Hepatocyte (in vitro differentiated cells): ENCODE measurements around the gene TRMT61A. TPM values are rescaled to one million over a fixed set of nuclear protein-coding genes. Genes with fewer than 3 reads are reported as not detected.

ENCODE experiments used
- DNase-seq: peaks from one replicate; pipeline ENCODE4 v3.0.0-alpha.2; 2016; ENCODE audit warnings: low spot score
- H2AFZ ChIP-seq: fragments of 200-600 bp; sonication (generic); 2 replicates; pipeline ENCODE4 v1.6.0; 2016; ENCODE audit warnings: antibody characterized with exemption, mild to moderate bottlenecking
- H3K27ac ChIP-seq: fragments of 200-600 bp; sonication (generic); 2 replicates; pipeline ENCODE4 v1.5.1; 2016; ENCODE audit warnings: mild to moderate bottlenecking
- H3K27me3 ChIP-seq: fragments of 200-600 bp; sonication (generic); 2 replicates; pipeline ENCODE4 v1.6.1; 2016
- H3K36me3 ChIP-seq: fragments of 200-600 bp; sonication (generic); replicated peaks from 2 replicates; pipeline ENCODE4 v1.5.1; 2016; ENCODE audit warnings: low read depth; ENCODE audit not compliant: insufficient read depth
- H3K4me1 ChIP-seq: fragments of 200-600 bp; sonication (generic); 2 replicates; pipeline ENCODE4 v1.5.1; 2016; ENCODE audit warnings: mild to moderate bottlenecking, moderate library complexity; ENCODE audit not compliant: insufficient read depth
- H3K4me2 ChIP-seq: fragments of 200-600 bp; sonication (generic); 2 replicates; pipeline ENCODE4 v1.6.0; 2016
- H3K4me3 ChIP-seq: fragments of 200-600 bp; sonication (generic); 2 replicates; pipeline ENCODE4 v1.5.1; 2016; ENCODE audit warnings: mild to moderate bottlenecking
- H3K79me2 ChIP-seq: fragments of 200-600 bp; sonication (generic); 2 replicates; pipeline ENCODE4 v1.6.0; 2017; ENCODE audit warnings: mild to moderate bottlenecking
- H3K9me2 ChIP-seq: fragments of 200-600 bp; sonication (generic); replicated peaks from 2 replicates; pipeline ENCODE4 v1.6.0; 2017; ENCODE audit warnings: mild to moderate bottlenecking; ENCODE audit not compliant: insufficient read depth
- H3K9me3 ChIP-seq: fragments of 200-600 bp; sonication (generic); 2 replicates; pipeline ENCODE4 v1.5.1; 2016; ENCODE audit warnings: low read depth, mild to moderate bottlenecking
- H4K20me1 ChIP-seq: fragments of 200-600 bp; sonication (generic); 2 replicates; pipeline ENCODE4 v1.6.0; 2016; ENCODE audit warnings: mild to moderate bottlenecking; ENCODE audit not compliant: insufficient read depth, poor library complexity, severe bottlenecking
- EZH2 ChIP-seq: fragments of 200-600 bp; sonication (generic); IDR thresholded peaks from 2 replicates; pipeline ENCODE4 v1.6.1; 2016; ENCODE audit warnings: antibody characterized with exemption, mild to moderate bottlenecking, borderline replicate concordance
- EZH2phosphoT487 ChIP-seq: fragments of 200-600 bp; sonication (generic); IDR thresholded peaks from one replicate; pipeline ENCODE4 v1.6.1; 2018; ENCODE audit warnings: antibody characterized with exemption, mild to moderate bottlenecking, low read depth, moderate library complexity; ENCODE audit not compliant: unreplicated experiment, severe bottlenecking
- WGBS: methylation state at CpG from one replicate; pipeline ENCODE4 v1.1.6; 2016; ENCODE audit warnings: low lambda C conversion rate; ENCODE audit errors: missing lambda C conversion rate; 5-methylcytosine and 5-hydroxymethylcytosine counted together
- polyA plus RNA-seq: library from polyadenylated mRNA; unstranded; fragments of >200 nt; fragmentation: Nextera tagmentation; extraction: Ambion mirVana; gene quantifications from 2 replicates; pipeline ENCODE4 v1.2.1, GENCODE V29; 2016
- total RNA-seq: library from RNA; depleted of rRNA; stranded (reverse); fragments of >200 nt; gene quantifications from 2 replicates; pipeline ENCODE4 v1.2.3, GENCODE V29; 2014
- TF ChIP-seq, protein P1 (sequence below): fragments of 200-600 bp; sonication (generic); IDR thresholded peaks from 2 replicates; pipeline ENCODE4 v1.5.1; 2016; ENCODE audit warnings: antibody characterized with exemption, mild to moderate bottlenecking; ENCODE audit not compliant: poor library complexity

TRMT61A gene
- total and polyA plus RNA-seq, 2 experiments from 2014 or later: 8.9 to 13.2 TPM

DNA sequence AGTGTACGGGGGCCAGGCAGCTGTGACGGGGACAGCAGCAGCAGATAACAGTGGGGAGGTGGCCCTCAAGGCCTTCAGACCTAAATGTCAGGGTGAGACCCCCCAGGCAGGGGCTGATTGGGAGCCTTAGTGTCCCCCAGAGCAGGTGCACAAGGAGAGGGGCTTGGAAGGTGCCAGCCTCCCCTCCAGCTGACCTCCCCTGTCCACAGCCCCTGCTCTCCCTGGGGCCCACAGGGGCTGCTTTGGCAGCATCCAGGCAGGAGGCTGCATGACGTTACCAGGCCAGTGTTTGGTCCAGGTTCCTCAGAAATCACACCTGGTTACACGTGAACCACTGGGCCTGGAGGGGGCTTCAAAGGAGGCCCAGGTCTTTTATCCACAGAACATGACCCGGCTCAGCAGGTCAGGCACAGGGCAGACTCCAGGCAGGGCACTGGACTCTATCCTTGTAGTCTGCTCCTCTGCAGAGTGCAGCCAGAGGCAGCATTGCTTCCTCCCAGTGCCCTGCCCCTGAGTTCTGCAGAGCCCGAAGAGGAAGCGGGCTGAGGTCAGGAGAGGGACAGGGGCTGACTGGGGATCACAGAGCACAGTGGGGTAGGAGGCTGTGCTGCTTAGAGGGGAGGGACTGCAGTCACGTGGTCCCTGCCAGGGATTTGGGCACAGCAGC, 2.6 kb upstream of the TRMT61A start:
- H3K79me2 ChIP-seq: peaks cover 55% of the 10 kb centered on the region
- no peaks in the 10 kb centered on the region for H3K9me3 ChIP-seq
- H3K9me2 ChIP-seq: no peaks in the 10 kb centered on the region
- DNase-seq: no peak
- TF ChIP-seq, protein P1, sequence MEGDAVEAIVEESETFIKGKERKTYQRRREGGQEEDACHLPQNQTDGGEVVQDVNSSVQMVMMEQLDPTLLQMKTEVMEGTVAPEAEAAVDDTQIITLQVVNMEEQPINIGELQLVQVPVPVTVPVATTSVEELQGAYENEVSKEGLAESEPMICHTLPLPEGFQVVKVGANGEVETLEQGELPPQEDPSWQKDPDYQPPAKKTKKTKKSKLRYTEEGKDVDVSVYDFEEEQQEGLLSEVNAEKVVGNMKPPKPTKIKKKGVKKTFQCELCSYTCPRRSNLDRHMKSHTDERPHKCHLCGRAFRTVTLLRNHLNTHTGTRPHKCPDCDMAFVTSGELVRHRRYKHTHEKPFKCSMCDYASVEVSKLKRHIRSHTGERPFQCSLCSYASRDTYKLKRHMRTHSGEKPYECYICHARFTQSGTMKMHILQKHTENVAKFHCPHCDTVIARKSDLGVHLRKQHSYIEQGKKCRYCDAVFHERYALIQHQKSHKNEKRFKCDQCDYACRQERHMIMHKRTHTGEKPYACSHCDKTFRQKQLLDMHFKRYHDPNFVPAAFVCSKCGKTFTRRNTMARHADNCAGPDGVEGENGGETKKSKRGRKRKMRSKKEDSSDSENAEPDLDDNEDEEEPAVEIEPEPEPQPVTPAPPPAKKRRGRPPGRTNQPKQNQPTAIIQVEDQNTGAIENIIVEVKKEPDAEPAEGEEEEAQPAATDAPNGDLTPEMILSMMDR: no peak
- TF ChIP-seq EZH2phosphoT487: no peak
- TF ChIP-seq EZH2: no peak
- H3K4me2 ChIP-seq: peak overlapping the region; percentile 100
- H3K4me1 ChIP-seq: peaks cover 55% of the 10 kb centered on the region
- H3K27me3 ChIP-seq: peaks cover 4% of the 10 kb centered on the region
- H4K20me1 ChIP-seq: peaks cover 8% of the 10 kb centered on the region
- 74% methylated on average over 8 of the region's 8 CpGs for WGBS
- no peaks in the 10 kb centered on the region for H3K36me3 ChIP-seq
- no peak overlapping the region for H3K4me3 ChIP-seq
- peak overlapping the region; percentile 99 for H3K27ac ChIP-seq
- H2AFZ ChIP-seq: no peak overlapping the region

DNA sequence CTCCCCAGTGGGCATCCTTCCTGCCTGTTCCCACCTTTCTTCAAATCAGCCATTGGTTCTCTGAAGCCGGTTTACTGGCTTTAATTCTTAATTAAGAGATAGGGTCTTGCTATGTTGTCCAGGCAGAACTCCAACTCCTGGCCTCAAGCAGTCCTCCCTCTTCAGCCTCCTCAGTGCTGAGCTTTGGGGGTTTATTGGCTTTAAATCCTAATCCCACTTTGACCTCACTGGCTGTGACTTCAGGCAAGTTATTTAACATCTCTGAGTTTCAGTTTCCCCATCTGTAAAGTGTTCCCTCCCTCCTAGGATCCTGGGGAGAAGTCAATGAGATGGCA, 2.1 kb upstream of the TRMT61A start:
- peak overlapping the region; percentile 99 for H3K27ac ChIP-seq

DNA sequence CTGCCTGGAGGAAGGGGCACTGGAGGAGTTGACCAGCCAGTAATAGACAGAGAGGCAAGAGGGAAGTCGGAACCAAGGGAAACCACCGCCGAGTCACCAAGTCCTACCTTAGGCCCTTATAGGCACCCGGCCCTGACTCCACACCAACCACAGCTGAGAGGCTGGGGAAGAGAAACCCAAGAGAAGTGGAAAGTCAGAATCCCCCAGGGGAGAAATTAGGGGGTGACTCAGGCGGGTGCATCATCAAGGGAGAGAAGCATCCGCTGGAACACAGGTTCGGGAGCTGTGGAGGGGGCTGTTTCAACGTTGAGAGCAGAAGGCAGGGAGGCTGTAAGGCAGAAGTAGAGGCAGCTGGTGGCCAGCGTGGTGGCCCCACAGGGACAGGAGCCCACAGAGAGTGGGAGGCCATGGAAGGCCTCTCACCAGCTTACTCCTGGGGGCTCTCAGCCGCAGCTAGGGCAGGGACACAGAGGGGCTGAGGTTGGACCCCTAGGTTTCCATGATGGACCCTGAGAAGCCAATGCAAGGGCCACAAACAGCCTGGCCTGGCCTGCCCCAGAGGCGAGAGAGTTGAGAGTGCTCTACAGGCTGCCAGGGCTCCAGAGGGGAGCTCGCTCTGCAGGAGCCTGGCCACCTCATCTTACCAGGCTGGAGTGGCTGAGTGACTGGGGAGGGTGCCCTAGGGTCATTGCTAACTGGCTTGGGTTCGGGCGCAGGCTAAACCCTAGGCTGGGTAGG, 1.4 kb upstream of the TRMT61A start:
- Histone ChIP-seq H3K4me2 (peak overlapping the region; percentile 92), H3K27me3 (peaks cover 4% of the 10 kb centered on the region), H3K4me1 (peaks cover 55% of the 10 kb centered on the region), H3K9me2 (no peaks in the 10 kb centered on the region), H3K9me3 (no peaks in the 10 kb centered on the region), H3K79me2 (peaks cover 48% of the 10 kb centered on the region), H3K27ac (peak overlapping the region; percentile 99), H2AFZ (no peak overlapping the region), H4K20me1 (no peaks in the 10 kb centered on the region), H3K4me3 (no peak overlapping the region), H3K36me3 (no peaks in the 10 kb centered on the region)
- TF ChIP-seq EZH2phosphoT487 (no peak), EZH2 (no peak)
- TF ChIP-seq, protein P1: no peak
- WGBS: 90% methylated on average over 14 of the region's 14 CpGs
- DNase-seq: no peak

More for the DNA sequence above, 2.1 kb upstream of the TRMT61A start:
- H3K9me3 ChIP-seq: no peaks in the 10 kb centered on the region
- H2AFZ ChIP-seq: no peak overlapping the region
- no peak overlapping the region for H3K4me2 ChIP-seq
- 100% methylated on average over 1 of the region's 1 CpG for WGBS
- H3K4me1 ChIP-seq: peaks cover 55% of the 10 kb centered on the region
- DNase-seq: no peak
- H4K20me1 ChIP-seq: peaks cover 4% of the 10 kb centered on the region
- no peak overlapping the region for H3K4me3 ChIP-seq
- no peaks in the 10 kb centered on the region for H3K36me3 ChIP-seq
- no peaks in the 10 kb centered on the region for H3K9me2 ChIP-seq
- no peak for TF ChIP-seq EZH2
- H3K79me2 ChIP-seq: peaks cover 51% of the 10 kb centered on the region
- peaks cover 4% of the 10 kb centered on the region for H3K27me3 ChIP-seq

DNA sequence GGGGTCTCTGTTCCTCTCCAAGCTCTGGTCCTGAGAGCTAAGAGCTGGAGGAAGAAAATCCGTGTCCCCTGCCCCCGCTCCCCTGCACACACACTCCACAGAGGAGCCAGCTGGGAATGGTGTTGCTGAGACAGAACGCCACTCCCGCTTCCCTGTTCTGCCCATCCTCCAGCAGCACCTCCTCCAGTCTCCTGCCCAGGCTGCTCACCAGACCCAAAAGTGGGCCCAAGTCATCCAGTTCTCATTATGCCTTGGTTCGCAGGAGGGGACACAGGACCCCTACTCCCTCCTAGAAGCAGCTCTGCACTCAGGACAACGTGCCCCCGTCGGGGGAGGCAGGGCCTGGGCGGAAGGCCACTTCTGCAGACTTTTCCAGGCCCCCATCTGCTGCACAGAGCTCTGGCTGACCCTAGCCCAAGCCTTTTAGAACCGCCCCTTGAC, 830 bp upstream of the TRMT61A start:
- Histone ChIP-seq H4K20me1 (no peaks in the 10 kb centered on the region), H3K4me3 (peak overlapping the region; percentile 42), H2AFZ (no peak overlapping the region), H3K4me1 (peaks cover 51% of the 10 kb centered on the region), H3K4me2 (peak overlapping the region; percentile 92), H3K9me2 (no peaks in the 10 kb centered on the region), H3K79me2 (peaks cover 44% of the 10 kb centered on the region), H3K9me3 (no peaks in the 10 kb centered on the region), H3K27ac (peak overlapping the region; percentile 99), H3K36me3 (no peaks in the 10 kb centered on the region), H3K27me3 (peaks cover under 1% of the 10 kb centered on the region)
- TF ChIP-seq EZH2phosphoT487 (no peak), EZH2 (no peak)
- TF ChIP-seq, protein P1: no peak
- DNase-seq: no peak
- WGBS: 51% methylated on average over 10 of the region's 10 CpGs
